HUDEP-2 (cell line): ENCODE results near the gene SLC6A19.

Experiments used
- DNase-seq, 76 experiments: peaks; one replicate each; lab custom pipeline; 2025; ENCODE audit not compliant: unreplicated experiment in 76 of 76; lab: John Stamatoyannopoulos, UW

Gene SLC6A19

DNA sequence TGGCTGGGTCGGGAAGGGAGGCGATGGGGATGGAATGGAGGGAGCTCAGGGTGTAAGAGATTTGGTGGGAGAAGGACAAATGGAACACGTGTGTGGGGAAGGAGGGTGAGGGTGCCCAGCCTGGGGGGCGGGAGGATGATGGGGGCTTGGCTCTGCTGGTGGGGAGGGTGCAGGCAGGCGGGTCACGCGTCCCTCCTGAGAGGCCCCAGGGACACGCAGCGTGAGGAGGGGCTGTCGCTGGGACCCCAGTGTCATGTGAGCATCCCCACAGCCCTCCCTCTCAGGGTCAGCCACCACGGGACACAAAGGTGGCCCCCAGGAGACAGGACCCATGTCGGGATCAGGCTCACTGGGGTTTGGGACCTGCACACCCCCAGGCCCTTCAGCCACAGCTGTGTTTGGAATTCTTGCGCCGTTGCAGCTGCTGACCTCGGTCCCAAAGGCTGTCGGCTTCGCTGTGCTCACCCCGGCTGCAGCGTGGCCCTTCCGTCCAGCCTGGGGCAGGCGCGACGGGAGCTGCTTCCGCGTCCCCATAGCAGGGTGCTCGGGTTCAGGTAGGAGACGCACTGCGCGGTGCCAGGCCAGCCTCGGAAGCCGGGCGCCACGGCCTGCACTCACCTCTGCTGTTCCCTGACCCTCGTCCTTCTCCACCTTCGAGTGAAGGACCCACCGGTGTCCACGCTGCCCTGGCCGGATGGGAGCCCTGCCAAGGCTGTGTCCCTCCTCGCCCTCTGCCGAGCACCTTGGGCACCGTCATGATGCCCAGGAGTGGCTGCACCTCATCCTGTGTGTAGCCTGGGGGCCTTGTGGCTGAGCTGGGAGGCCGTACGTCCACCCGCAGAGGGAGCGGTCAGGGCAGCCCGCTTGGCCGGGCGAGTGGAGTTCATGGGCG, 5.4 kb downstream of the SLC6A19 start:
- no peak for DNase-seq

DNA sequence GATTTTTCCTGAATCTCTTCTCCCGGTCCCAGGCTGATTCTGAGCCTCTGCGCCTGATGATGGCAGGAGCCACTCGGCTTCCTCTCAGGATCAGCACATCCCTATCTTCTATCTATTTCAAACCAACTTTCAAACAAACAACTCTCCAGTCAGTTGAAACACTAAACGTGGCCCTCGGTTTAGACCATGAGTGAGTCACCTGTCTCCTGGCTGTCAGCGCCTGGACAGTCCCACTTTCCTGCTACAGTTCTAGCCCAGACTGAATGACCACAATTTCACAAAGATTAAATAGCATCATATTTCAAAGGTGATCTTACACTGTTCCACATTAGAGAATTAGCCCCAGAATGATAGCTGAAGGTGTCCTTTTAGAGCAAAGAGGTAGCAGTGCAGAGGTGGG, 6.2 kb downstream of the SLC6A19 start:
- no peak for DNase-seq

DNA sequence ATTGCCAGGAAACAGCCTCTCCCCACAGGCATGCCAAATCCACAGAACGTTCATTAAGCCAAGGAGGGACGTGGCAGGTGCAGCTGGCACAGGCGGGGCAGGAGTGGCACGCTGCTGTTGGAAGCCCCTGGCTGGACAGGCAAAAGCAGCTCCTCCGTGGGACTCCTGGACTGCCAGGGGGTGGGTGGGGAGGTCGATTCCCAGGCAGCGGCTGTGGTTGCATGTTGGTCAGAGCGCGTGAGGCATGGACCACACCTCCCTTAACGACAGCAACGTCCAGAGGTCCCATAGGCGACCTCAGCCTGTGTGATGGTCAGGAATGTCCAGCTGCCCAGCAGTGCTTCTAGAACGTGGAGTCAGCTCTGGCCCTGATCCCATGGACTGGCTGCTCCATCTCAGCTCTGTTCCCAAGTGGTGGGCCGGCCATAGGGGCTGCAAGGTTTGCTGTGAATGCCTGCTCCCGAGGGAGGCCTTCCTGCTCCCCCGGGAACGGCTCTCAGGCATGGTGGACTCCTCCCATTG, 6.9 kb downstream of the SLC6A19 start:
- DNase-seq = no peak

DNA sequence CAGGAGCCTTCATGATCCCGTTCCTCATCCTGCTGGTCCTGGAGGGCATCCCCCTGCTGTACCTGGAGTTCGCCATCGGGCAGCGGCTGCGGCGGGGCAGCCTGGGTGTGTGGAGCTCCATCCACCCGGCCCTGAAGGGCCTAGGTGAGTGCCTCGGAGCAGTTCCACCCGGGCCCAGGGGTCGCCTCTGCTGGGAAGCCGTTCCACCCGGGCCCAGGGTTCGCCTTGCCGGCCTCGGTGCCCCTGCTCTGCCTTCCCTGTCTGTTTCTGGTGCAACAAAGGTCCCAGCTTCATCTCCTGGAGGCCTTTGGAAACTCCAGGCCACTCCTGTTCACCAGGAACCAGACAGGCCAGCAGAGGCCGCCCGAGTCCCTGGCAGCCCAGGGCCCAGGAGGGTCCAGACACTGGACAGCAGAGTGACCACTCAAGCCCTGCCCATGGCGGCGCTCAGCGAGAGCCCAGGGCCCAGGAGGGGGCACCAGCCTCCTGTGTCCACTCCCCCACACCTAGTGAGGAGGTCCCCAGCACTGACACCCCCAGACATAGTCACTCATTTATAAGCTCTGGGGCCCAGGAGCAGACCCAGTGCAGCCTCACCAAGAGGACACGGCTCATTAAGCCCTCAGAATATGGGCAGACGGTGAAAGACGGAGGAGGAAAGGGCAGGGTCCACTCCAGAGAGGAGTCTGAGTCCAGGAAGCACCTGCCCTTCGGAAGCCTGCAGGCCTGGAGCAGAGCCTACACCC, 7.5 kb downstream of the SLC6A19 start:
- no peak for DNase-seq

DNA sequence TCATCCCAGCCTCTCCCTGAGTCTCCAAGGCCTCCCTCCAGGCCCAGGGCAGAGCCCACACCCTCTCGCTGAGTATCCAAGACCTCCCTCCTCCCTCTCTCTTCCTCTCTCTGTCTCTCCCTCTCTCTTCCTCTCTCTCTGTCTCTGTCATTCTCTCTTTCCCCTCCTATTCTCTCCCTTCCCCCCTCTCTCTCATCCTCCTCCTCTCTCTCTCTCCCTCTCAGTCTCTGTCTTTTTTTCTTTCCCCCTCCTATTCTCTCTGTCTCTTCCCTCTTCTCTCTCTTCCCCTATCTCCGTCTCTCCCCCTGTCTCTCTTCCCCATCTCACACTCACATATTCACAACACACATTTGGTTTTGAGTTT, 8.1 kb downstream of the SLC6A19 start:
- DNase-seq = no peak

DNA sequence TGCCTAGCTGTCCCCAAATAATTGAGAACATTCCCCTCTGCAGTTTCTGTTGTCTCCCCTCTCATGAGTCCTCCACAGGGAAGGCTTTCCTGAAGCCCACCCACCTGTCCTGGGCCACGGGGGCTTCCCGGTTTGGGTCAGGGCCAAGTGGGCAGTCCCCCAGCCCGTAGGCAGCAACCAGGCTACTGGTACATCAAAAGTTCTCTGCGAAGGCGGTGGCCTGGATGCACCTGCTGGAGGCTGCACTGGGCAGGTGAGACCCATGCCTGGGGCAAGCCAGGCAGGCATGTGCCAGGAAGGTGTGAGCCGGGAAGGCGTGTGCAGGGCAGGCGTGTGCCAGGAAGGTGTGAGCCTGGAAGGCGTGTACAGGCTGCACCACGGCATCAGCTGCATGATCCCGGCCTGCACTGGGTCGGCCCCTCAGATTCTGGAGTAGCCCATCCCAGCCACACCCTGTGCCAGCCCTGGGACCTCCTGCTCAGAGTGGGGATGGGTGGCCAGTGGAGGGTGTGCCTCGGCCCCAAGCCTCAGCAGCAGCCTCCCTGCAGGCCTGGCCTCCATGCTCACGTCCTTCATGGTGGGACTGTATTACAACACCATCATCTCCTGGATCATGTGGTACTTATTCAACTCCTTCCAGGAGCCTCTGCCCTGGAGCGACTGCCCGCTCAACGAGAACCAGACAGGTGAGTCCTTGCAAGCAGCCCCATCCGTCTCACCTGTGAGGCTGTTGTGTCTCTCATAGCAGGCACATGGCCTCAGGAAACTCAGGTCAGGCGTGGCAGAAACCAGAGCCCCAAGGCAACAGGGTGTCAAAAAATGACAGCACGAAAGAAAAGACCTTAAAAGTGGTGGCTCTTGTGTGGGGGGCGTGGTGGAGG, 8.7 kb downstream of the SLC6A19 start:
- no peak for DNase-seq

DNA sequence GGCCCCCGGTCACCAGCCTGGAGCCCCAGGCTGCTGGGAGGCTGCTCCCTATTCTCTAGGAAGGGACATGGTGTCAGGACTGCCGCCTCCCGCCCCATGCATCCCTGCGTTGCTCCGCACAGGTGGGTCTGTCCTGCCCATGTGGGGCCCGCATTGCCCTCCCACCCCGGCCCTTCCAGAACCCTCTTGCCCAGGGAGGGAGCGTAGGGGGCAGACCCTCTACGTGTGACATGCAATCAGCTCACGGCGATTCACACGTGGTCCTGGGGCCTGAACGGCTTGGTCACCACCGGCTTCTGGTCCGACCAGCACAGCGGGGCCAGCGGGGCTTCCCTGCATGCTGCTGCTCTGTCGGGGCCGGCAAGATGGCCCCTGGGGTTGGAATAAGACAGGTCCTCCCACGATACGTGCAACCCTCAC, 9.4 kb downstream of the SLC6A19 start:
- no peak for DNase-seq

DNA sequence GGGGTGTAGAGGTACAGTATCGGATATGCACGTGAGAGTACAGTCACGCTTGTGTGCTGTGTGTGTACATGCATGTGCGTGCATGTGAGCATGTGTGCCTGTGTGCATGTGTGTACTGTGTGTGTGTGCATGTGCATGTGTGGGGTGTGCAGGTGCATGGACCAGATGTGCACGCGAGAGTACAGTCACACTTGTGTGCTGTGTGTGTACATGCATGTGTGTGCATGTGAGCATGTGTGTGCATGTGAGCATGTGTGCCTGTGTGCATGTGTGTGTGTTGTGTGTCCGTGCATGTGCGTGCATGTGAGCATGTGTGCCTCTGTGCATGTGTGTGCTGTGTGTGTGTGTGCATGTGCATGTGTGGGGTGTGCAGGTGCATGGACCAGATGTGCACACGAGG, 10.3 kb downstream of the SLC6A19 start:
- DNase-seq = no peak

DNA sequence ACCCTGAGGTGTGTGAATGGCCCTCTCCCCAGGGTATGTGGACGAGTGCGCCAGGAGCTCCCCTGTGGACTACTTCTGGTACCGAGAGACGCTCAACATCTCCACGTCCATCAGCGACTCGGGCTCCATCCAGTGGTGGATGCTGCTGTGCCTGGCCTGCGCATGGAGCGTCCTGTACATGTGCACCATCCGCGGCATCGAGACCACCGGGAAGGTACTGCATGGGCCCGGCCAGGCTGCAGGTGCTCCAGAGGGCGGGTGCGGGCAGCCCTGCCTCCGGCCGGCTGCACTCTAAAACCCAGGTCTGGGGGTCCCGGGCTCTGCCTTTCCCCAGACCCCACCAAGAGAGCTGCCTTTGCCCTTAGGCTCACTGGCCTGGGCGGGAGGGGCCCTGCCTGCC, 10.9 kb downstream of the SLC6A19 start:
- no peak for DNase-seq

DNA sequence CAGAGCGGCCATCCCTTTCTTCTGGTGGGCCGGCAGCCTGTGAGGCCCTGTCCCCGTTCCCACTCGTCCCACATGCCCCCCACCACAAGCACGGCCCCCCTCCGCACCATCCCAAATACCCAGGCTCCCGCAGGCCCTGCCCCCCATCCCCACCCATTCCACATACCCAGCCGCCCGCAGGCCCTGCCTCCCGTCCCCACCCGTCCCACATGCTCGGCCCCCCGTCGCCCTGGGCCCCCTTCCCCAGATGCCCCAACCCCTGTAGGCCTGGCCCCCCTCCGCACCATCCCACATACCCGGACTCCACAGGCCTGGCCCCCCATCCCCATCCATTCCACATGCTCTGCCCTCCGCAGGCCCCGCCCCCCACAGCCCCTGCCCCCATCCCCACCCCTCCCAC, 11.5 kb downstream of the SLC6A19 start:
- no peak for DNase-seq

DNA sequence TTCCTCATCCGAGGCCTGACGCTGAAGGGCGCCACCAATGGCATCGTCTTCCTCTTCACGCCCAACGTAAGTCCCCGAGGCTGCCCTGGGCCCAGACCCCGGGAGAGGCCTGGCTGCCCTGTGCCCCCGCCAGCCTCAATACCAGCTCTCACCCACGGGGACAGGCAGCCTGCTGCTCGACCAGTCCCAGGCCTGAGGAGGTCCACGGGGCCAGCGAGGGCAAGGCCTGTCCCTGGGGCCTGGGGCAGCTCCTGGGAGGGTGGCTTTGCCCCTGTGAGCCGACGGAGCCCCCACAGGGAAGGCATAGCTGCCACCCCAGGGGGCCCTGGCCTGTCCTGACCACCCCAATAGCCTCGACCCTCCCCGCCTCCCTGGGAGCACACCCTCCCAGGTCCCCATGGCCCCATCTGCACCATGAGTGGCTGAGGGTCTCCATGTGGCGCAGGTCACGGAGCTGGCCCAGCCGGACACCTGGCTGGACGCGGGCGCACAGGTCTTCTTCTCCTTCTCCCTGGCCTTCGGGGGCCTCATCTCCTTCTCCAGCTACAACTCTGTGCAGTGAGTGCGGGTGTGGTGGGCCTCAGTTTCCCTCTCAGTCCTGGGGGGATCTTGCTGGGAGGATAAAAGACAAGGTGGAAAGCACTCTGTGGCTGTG, 12.2 kb downstream of the SLC6A19 start:
- DNase-seq = no peak

DNA sequence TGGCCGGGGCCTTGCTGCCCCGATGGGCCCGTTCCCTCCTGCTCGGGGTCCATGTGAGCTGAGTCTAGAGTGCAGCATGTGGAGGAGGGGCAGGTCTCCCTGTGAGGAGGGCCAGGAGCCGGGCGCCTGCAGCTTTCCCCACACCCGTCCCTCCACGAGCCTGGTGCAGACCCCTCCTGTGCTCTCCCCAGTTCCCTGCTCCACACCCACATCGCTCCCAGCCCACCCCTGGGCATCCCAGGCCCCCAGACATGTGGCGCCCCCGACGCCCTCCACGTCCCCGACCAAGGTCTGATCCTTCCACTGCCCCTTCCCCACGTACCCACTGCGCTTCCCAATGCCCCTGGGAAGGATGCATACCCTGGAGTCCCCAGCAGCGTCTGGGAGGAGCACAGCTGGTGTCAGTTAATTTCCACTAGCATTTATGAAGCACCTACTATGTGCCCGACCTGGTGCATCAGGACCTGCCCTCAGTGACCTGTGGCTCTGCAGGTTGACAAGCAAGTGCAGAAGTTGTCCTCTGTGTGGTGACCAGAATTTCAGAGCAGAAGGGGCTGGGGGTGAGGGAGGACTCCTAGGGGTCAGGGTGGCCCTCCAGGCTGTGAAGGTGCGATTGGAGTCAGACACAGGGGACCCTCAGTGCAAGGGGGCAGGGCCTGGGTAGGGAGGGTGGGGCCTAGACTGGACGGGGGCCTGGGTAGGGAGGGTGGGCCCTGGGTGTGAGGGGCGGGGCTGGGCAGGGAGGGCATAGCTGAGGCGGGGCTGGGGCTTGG, 13.0 kb downstream of the SLC6A19 start:
- DNase-seq = no peak

DNA sequence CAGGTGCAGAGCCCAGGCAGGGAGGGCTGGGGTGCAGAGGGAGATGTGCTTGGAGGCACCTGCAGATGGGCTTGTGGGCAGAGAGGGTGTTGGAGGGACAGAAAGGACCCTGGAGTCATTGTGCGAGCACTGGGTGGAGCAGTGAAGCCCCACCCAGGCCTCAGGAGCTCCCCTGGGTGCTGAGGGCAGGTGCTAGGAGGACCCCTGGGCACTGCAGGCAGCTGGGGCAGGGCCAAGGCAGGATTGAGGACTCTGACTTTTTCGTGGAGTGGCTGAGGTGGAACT, 13.5 kb downstream of the SLC6A19 start:
- no peak for DNase-seq

DNA sequence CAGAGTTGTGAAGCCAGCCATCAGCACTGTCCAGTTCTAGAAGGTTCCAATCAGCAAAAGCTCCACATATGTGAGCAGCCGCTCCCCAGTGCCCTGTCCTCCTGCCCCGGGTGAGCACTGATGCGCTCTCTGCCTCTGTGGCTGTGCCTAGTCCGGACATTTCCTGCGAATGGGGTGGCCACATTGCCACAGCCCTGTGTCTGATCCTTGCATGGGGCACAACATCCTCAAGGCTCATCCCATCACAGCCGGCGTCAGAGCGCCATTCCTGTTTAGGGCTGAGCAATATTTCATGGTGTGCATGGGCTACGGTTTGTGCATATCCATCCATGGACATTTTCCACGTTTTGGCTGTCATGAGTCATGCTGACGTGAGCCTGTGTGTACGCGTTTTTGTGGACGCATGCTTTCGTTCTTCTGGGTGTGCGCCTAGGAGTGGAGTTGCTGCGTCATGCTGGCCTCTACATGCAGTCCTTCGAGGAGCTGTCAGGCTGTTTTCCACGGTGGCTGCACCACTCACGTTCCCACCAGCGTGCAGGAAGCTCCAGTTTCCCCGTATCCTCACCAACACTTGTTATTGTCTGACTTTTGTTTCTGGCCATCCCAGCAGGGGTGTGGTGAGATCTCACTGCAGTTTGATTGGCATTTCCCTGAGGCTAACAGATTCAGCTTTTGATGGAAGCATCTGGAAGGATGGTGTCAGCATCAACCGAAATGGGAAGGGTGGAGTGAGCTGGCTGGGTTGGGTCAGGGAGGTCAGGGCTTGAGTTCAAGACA, 14.1 kb downstream of the SLC6A19 start:
- DNase-seq = no peak

DNA sequence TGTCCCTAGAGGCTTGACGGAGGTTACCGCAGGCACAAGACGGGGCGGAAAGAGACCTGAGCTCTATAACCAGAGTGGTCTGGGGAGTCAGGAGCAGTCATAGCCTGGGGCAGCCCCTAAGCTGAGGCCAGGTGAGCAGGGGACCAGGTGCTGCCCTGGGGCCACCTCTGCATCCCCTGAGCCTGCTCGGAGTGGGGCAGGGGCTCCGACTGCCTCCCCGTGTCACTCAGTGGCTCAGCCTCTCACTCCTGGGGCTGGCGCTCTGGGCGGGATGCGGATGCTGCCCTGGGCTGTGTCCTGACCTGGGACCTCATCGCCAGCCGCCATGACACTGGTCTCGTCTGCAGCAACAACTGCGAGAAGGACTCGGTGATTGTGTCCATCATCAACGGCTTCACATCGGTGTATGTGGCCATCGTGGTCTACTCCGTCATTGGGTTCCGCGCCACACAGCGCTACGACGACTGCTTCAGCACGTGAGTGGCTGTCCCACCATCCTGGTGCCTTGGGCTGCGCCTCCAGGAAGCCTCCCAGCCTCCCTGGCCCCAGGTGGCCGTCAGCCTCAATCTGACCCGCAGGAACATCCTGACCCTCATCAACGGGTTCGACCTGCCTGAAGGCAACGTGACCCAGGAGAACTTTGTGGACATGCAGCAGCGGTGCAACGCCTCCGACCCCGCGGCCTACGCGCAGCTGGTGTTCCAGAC, 15.0 kb downstream of the SLC6A19 start:
- no peak for DNase-seq

DNA sequence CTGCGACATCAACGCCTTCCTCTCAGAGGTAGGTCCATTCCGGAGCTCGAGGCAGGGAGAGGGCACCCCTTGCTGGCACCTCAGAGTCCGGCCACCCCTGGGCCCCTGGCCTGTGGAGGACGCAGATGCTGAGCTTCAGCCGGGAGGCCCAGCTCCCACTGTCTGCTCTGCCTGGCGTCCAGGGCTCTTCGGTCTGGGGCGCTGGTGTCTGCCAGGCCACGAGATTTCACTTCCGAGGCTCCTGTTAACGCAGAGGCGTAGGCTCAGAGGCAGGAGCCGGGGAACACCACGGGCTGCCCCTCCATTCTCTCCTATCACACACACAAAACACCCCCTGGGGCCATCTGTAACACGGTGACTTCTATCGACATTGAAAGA, 15.5 kb downstream of the SLC6A19 start:
- no peak for DNase-seq

DNA sequence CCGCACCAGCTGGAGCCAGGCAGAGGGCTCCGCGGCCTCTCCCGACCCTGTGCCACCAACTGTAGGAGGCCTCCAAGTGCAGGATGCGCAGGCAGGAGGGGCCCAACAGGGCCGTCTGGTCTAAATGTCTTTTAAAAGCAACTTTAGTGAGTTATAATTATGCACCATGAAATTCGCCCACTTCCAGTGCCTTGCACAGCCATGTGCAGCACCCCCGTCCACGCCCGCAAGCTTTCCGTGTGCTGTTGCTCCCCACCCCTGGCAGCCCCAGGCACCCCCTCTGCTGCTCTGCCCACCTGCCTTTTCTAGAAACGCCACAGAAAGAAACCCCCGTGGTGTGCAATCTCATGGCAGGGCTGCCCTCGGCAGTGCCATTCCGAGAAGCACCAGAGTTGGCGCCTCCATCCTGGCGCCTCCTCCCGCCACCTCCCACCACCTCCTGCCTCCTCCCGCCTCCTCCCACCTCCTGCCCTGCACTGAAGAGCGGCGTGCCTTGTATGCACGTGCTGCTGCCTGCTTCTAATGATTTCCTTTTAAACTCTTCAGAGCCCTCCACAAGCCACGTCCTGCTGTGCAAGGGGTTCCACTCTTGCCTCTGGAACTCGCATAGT, 16.3 kb downstream of the SLC6A19 start:
- peak in 1 of 76 experiments; percentile 30 for DNase-seq
